ENCODE measurements around the gene APOBEC3F.
"Not testable (repeated sequence)": the region's sequence is repeated elsewhere in the genome, so short reads cannot be mapped to it uniquely, and the experiment has no call there.

Gene APOBEC3F

DNA sequence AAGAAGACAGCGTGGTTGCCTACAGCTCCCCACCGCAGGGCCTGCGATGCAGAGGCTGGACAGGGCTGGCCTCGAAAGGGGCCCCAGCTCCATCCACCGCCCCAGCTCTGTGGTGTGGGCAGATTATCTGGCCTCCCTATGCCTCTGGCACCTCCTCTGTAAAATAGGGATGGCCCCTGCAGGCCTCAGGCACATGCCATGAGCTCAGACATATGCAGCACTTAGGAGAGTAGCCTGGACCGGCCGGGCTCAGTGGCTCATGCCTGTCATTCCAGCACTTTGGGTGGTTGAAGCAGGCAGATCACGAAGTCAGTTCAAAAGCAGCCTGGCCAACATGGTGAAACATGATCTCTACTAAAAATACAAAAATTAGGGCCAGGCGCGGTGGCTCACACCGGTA is 12.4 kb upstream of the APOBEC3F start:
- no peak for DNase-seq

DNA sequence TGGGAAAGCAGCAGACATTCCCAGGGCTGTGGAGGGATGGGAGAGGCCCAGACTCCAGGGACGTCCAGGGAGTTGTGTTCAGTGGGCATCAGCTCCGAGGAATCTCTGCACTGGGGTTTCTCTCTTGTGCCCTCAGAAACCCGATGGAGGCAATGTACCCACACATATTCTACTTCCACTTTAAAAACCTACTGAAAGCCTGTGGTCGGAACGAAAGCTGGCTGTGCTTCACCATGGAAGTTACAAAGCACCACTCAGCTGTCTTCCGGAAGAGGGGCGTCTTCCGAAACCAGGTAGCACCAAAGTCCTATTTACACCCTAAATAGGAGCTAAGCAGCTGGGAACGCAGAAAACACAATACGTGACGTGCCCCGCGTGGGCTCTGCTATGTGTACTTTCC is 11.4 kb upstream of the APOBEC3F start:
- DNase-seq: no peak

GRCh38 chr22:39030705-39031104 is 10.0 kb upstream of the APOBEC3F start:
- no peak for DNase-seq

GRCh38 chr22:39031434-39032295 is 9.0 kb upstream of the APOBEC3F start:
- DNase-seq: not testable (repeated sequence)

GRCh38 chr22:39037071-39037470 is 3.6 kb upstream of the APOBEC3F start:
- DNase-seq: not testable (repeated sequence)

- DNase-seq: no peak
These were observed 1.1 kb upstream of the APOBEC3F start for GRCh38 chr22:39039306-39040126.

DNA sequence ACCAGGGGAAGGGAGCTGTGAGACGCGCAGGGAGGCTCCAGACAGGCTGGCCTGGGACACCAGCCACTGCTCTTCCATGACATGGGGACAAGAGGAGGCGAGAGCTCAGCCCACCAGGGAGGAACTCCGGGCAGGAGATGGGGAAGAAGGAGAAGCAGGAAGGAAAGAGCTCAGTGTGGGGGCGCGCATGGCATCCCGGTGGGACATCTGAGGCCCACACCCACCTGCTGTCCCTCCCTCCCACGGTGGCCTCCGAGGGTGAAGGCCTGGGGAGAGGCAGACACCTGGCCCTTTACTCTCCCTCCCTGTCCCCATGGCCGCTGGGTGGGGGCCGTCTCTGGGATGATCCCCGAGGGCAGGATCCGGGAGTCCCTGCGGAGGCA is 518 bp upstream of the APOBEC3F start:
- DNase-seq: not testable (repeated sequence)

DNA sequence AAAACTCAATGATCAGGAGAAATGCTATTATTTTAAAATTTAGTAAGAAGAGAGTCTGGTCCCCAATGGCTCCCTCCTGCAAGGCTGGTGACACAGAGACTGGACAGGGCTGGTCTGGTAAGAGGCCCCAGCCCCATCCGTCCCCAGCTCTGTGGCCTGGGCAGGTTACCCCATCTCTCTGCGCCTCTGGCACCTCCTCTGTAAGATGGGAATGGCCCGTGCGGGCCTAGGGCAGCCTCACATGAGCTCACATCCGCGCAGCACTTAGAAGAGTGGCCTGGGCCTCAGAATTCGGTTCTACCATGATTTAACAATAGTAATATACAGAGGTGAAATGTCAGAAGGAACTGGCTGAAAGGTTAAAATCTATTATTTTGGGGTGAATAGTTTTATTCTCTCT is 1.2 kb downstream of the APOBEC3F start:
- no peak for DNase-seq

- DNase-seq: not testable (repeated sequence)
These were observed 2.4 kb downstream of the APOBEC3F start for GRCh38 chr22:39043063-39043462.

DNA sequence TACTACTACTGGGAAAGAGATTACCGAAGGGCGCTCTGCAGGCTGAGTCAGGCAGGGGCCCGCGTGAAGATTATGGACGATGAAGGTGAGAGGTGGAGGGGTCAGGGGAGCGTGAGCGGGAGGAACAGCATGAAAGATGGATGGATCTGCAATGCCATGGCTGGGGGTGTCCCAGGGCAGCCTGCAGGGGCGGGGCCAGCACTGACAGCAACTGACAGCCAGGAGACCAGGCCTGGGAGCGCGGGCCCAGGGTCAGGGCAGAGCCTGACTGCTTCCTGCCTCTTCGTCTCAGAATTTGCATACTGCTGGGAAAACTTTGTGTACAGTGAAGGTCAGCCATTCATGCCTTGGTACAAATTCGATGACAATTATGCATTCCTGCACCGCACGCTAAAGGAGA is 4.5 kb downstream of the APOBEC3F start:
- DNase-seq: not testable (repeated sequence)

GRCh38 chr22:39049486-39049885 is 8.8 kb downstream of the APOBEC3F start:
- DNase-seq: not testable (repeated sequence)

- DNase-seq: not testable (repeated sequence)
These were observed 11.3 kb downstream of the APOBEC3F start for GRCh38 chr22:39051844-39052495.

- DNase-seq: no peak
These were observed 15.0 kb downstream of the APOBEC3F start for GRCh38 chr22:39055658-39056057.

GRCh38 chr22:39061290-39061689 is 20.6 kb downstream of the APOBEC3F start:
- not testable (repeated sequence) for DNase-seq

DNA sequence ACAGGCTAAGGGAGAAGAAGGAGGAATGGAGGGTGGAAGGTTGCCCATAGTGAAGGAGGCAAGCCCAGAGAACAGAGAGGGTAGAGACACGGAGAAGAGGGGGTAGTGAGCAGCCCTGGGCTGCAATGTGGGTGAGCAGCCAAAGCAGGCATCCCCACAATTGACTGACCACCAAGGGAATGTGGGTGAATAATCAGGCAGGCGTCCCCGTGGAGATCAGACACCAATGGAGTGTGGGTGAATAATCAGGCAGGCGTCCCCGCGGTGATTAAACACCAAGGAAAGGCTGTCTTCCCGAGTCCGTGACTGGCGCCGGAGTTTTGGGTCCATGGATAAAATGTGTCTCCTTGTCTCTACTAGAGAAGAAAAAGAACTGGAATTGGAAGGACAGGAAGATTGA is 21.3 kb downstream of the APOBEC3F start:
- not testable (repeated sequence) for DNase-seq

DNA sequence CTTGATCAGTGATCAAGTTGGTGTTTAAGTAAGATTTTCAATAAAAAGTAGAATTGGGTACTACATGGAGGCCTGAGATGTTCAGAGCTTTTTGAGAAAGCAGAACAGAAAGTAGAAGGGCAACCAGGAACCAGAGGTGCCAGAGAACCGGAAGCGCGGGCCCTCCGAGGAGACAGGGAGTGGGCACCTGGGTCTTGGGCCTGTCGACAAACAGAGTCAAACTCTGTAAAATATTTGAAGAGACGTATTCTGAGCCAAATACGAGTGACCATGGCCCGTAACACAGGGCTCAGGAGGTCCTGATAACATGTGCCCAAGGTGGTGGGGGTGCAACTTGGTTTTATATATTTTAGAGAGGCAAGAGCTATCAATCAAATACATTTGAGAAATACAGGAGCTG is 23.2 kb downstream of the APOBEC3F start:
- DNase-seq: not testable (repeated sequence)

DNA sequence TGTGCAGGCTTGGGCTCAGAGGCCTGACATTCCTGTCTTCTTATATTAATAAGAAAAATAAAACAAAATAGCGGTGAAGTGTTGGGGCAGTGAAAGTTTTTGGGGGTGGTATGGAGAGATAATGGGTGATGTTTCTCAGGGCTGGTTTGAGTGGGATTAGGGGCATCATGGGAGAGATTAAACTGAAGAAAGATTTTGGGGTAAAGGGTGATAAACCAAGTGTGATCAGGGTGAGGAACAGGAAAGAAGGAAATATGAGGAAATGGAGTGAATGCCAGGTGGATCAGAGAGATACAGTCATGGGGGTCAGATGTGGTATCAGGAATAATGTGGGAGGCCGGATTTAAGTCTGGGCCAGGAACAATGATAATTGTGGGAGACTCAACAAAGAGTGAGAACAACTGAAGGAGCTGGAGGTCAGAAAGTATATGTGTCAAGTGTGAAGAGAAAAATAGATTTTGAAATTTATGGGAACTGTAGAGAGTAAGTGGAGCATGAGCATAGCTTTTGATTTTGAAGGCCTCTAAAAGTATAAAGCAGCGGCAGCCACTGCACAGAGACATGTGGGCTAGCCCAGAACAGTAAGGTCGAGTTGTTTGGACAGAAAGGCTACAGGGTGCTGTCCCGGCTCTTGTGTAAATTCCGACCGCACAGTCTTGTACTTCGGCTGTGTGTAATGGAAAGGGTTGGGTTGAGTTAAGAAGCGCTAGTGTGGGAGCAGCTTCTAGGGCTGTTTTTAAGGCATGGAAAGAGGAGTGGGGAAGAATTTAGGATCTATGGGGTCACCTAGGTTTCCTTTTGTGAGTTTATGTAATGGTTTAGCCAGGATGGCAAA is 26.0 kb downstream of the APOBEC3F start:
- not testable (repeated sequence) for DNase-seq

DNA sequence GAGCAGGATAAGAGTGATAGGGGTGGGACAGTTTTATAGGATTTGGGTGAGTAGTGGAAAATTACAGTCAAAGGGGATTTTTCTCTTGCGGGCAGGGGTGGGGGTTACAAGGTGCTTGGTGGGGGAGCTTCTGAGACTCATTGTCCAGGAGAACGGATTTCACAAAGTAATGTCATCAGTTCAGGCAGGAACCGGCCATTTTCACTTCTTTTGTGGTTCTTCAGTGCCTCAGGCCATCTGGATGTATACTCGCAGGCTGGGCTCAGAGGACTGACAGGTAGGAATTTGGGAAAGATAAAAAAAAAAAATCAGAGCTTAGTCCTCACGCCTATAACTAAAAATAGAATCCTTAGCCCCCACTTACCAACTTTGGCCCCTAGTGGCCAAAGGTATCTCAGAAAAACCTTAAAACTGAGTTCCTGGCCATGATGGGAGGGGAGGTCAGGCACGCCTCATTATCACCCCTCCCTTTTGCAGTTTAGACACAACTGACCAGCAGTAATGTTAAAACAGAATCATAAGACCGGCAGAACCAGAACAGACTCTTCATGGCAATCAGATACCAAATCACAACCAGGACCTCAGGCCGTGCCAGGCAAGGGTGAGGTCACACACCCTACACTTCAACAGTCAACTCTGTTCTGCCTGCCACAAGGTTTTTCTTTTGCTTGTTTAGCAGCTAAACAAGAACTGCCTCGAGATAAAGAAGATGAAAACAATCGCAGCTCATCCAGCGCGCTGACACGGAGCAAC is 27.5 kb downstream of the APOBEC3F start:
- no peak for DNase-seq

GRCh38 chr22:39070186-39070585 is 29.5 kb downstream of the APOBEC3F start:
- DNase-seq: no peak

DNA sequence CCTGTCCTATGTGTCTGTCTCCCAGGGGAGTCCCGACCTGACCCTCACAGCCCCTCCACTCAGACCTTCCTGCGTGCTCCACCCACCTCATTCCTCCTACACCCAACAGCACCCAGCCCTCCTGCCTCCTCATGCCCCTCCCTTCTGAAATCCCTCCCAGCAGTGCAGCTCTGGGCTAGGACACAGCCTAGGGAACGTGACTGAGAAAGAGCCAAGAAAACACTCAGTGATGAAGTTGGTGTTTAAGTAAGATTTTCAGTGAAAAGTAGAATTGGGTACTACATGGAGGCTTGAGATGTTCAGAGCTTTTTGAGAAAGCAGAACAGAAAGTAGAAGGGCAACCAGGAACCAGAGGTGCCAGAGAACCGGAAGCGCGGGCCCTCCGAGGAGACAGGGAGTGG is 31.9 kb downstream of the APOBEC3F start:
- not testable (repeated sequence) for DNase-seq

DNA sequence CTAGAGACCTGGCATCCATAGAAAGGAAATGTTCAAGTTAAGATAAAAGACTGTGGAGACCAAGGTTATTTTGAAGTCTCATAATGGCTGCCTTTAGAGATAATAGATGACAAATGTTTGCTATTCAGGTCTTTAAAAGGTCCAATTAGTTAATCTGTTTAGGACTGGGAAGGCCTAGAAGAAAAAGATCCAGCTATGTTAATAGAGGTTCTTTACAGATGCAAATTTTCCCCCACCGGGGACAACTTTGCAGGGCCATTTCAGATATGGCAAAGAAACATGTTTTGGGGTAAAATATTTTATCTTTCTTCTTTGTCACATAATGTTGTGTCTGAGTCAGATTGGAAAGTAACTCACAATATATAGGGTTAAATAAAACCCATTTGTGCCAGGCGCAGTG is 33.3 kb downstream of the APOBEC3F start:
- no peak for DNase-seq
